ENCODE results near the gene PCSK1N. TPM values are rescaled to one million over a fixed set of nuclear protein-coding genes. Genes with fewer than 3 reads are reported as not detected.

PCSK1N gene
- total RNA-seq, 4 donors from 2014 or later = 0.44 to 2.3 (median 1.3) TPM; not detected in 1

DNA sequence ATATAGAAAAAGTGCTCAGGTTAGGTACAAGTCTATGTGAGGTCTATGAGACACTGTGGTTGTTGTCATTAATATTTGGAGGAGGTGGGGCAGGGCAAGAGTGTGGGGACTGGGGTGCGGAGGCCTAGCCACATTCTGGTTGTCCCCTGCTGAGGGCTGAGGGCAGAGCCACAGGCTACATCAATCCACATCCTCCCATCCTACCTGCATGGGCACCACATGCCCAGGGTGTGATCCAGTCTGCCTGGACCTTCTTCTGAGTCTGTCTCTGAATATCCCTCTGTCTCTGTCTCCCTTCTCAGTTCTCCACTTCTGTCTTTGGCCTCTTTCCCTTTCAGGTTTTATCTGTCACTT lies 50.2 kb downstream of the PCSK1N start:
- Histone ChIP-seq H3K9me3 (no peaks in the 10 kb centered on the region), H3K4me1 (no peaks in the 10 kb centered on the region), H3K4me3 (no peak overlapping the region), H3K27me3 (peaks cover 0 to 10% (median 0%) of the 10 kb centered on the region in 4 donors), H3K27ac (no peak overlapping the region), H3K36me3 (no peaks in the 10 kb centered on the region)
- intact Hi-C loops (cut with DNase I) = no loop called here
- TF ChIP-seq, protein P1, sequence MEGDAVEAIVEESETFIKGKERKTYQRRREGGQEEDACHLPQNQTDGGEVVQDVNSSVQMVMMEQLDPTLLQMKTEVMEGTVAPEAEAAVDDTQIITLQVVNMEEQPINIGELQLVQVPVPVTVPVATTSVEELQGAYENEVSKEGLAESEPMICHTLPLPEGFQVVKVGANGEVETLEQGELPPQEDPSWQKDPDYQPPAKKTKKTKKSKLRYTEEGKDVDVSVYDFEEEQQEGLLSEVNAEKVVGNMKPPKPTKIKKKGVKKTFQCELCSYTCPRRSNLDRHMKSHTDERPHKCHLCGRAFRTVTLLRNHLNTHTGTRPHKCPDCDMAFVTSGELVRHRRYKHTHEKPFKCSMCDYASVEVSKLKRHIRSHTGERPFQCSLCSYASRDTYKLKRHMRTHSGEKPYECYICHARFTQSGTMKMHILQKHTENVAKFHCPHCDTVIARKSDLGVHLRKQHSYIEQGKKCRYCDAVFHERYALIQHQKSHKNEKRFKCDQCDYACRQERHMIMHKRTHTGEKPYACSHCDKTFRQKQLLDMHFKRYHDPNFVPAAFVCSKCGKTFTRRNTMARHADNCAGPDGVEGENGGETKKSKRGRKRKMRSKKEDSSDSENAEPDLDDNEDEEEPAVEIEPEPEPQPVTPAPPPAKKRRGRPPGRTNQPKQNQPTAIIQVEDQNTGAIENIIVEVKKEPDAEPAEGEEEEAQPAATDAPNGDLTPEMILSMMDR (IDR thresholded peaks at IDR 0.05) = no peak
- TF ChIP-seq POLR2A (IDR thresholded peaks at IDR 0.05) = no peak
- WGBS, 2 donors = 83% methylated on average over 1 of the region's 1 CpG; no CpG with 5 or more reads in 1 of the 2 donors
- no peak for DNase-seq

DNA sequence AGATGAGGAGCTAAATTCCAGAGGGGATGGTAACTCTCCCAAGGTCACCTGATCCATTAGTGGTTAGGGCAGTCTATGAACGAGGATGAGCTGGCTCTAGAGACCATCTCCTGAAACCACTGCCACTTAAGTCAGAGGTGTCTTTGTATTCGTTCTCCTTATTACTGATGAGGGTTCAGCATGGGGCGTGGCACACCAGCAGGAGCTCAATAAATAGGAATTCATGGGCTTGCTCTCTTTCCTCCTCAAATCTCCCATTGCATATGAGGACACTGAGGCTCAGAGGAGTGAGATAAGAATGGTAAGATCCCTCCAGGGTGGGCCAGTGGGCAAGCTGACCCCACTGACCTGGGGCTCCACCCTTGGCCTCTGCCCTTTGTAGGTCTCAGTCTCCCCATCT lies 50.7 kb downstream of the PCSK1N start:
- Histone ChIP-seq H3K9me3 (no peaks in the 10 kb centered on the region), H3K36me3 (no peaks in the 10 kb centered on the region), H3K27ac (no peak overlapping the region), H3K27me3 (peaks cover 0 to 10% (median 0%) of the 10 kb centered on the region in 4 donors), H3K4me3 (no peak overlapping the region), H3K4me1 (no peaks in the 10 kb centered on the region)
- intact Hi-C loops (cut with DNase I) = no loop called here
- TF ChIP-seq POLR2A (IDR thresholded peaks at IDR 0.05) = no peak
- TF ChIP-seq, protein P1 (IDR thresholded peaks at IDR 0.05) = no peak
- DNase-seq = no peak
- WGBS, 2 donors = 50 to 59% methylated on average over 1 to 2 of the region's 3 CpGs

DNA sequence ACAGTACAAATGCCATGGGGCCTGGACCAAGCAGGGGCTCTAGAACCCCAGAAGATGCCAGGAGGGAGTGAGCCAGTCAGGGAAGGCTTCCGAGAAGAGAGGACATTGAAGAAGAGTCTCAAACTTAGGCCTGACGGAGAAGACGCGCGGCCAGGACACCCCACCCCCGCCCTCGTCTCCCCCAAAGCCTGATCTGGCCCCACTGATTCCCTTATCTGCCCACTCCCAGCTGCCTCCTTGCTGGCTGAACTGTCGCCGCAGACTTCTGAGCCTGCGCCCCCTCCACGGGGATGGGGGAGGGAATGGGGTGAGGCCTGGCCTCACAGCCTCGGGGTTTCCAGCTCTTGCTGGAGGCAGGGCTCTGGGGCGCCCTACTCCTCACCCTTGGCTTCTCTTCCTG lies 52.6 kb downstream of the PCSK1N start:
- Histone ChIP-seq H3K36me3 (no peaks in the 10 kb centered on the region), H3K27ac (no peak overlapping the region), H3K4me3 (no peak overlapping the region), H3K9me3 (no peaks in the 10 kb centered on the region), H3K4me1 (no peaks in the 10 kb centered on the region), H3K27me3 (peaks cover 0 to 9% (median 0%) of the 10 kb centered on the region in 4 donors)
- intact Hi-C loops (cut with DNase I) = no loop called here
- no peak for TF ChIP-seq POLR2A (IDR thresholded peaks at IDR 0.05)
- TF ChIP-seq, protein P1 (IDR thresholded peaks at IDR 0.05) = no peak
- WGBS, 2 donors = 86% methylated on average over 12 of the region's 13 CpGs; no CpG with 5 or more reads in 1 of the 2 donors
- no peak for DNase-seq

DNA sequence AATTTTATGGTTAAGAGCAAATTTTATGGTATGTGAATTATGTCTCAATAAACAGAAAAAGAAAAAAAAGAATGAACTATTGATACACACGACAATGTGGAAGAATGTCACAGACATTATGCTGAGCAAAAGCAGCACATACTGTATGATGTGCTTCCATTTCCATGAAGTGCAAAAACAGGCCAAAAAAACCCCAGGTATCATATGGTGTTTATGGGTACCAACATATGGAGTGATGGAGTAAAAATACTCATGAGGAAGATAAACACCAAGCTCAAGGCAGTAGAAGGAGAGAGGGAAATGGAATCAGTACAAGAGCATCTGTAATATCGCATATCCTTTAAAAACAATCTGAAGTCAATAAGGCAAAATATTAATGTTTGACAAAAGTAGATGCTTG lies 53.2 kb downstream of the PCSK1N start:
- TF ChIP-seq POLR2A (IDR thresholded peaks at IDR 0.05) = no peak
- TF ChIP-seq, protein P1 (IDR thresholded peaks at IDR 0.05) = no peak
- Histone ChIP-seq H3K9me3 (no peaks in the 10 kb centered on the region), H3K4me3 (no peak overlapping the region), H3K4me1 (no peaks in the 10 kb centered on the region), H3K27me3 (peaks cover 0 to 6% (median 0%) of the 10 kb centered on the region in 4 donors), H3K36me3 (no peaks in the 10 kb centered on the region), H3K27ac (no peak overlapping the region)
- no peak for DNase-seq
- intact Hi-C loops (cut with DNase I) = no loop called here
- WGBS, 2 donors = 60 to 61% methylated on average over 2 of the region's 2 CpGs

DNA sequence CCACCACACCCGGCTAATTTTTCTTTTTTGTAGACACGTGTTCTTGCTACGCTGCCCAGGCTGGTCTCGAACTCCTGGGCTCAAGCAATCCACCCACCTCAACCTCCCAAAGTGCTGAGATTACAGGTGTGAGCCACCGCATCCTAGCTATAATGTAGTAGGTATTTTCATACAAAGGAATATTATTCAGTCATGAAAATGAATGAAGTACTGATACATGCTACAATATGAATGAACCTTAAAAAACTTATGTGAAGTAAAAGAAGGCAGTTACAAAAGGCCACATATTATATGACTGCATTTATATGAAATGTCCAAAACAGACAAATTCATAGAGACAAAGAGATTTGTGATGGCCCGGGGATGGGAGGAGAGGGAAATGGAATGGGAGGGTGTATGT lies 53.7 kb downstream of the PCSK1N start:
- DNase-seq = no peak
- intact Hi-C loops (cut with DNase I) = no loop called here

More for the DNA sequence above, 53.7 kb downstream of the PCSK1N start:
- Histone ChIP-seq H3K27ac (no peak overlapping the region), H3K27me3 (peaks cover 0 to 6% (median 0%) of the 10 kb centered on the region in 4 donors), H3K4me3 (no peak overlapping the region), H3K36me3 (no peaks in the 10 kb centered on the region), H3K4me1 (no peaks in the 10 kb centered on the region), H3K9me3 (no peaks in the 10 kb centered on the region)
- WGBS, 2 donors = 80 to 81% methylated on average over 1 to 5 of the region's 6 CpGs
- TF ChIP-seq POLR2A (IDR thresholded peaks at IDR 0.05) = no peak
- TF ChIP-seq, protein P1 (IDR thresholded peaks at IDR 0.05) = no peak

Other genes with a start within 250 kb of the PCSK1N start
- 10 to 100 TPM; 50.5 to 86.6 (median 68.5) TPM for gene WDR13, start 238.1 kb downstream of the PCSK1N start, total RNA-seq
- 1 to 10 TPM; 1.2 to 7.1 (median 3.7) TPM for gene WAS, start 151.8 kb downstream of the PCSK1N start, total RNA-seq
- 10 to 100 TPM in 1 of 4 donors, 1 to 10 TPM in 3; 4.6 to 12.1 (median 8.2) TPM for gene SUV39H1, start 138.9 kb downstream of the PCSK1N start, total RNA-seq
- gene GLOD5, start 73.9 kb downstream of the PCSK1N start, total RNA-seq = not detected
- not detected for gene GATA1, start 49.0 kb downstream of the PCSK1N start, total RNA-seq
- 10 to 100 TPM; 39.9 to 54.9 (median 48.2) TPM for gene HDAC6, start 33.5 kb downstream of the PCSK1N start, total RNA-seq
- not detected for gene ERAS, start 9.1 kb downstream of the PCSK1N start, total RNA-seq
- gene TIMM17B, start 62.2 kb upstream of the PCSK1N start, total RNA-seq = 10 to 100 TPM; 27.1 to 58.9 (median 34.6) TPM
- 10 to 100 TPM; 45.3 to 87.4 (median 53.0) TPM for gene PQBP1, start 62.3 kb upstream of the PCSK1N start, total RNA-seq
- gene SLC35A2, start 76.0 kb upstream of the PCSK1N start, total RNA-seq = 10 to 100 TPM; 13.7 to 28.9 (median 21.0) TPM
- gene PIM2, start 83.4 kb upstream of the PCSK1N start, total RNA-seq = 1 to 10 TPM; 3.3 to 9.7 (median 7.6) TPM
- 10 to 100 TPM; 15.7 to 28.4 (median 24.3) TPM for gene OTUD5, start 122.0 kb upstream of the PCSK1N start, total RNA-seq
- gene KCND1, start 136.2 kb upstream of the PCSK1N start, total RNA-seq = under 1 TPM in 3 of 4 donors, not detected in 1; 0.04 to 0.57 (median 0.53) TPM
- 10 to 100 TPM; 15.4 to 28.4 (median 22.9) TPM for gene GRIPAP1, start 166.7 kb upstream of the PCSK1N start, total RNA-seq
- gene TFE3, start 207.7 kb upstream of the PCSK1N start, total RNA-seq = 10 to 100 TPM; 24.3 to 48.4 (median 43.1) TPM
- gene CCDC120, start 223.4 kb upstream of the PCSK1N start, total RNA-seq = 10 to 100 TPM; 11.7 to 40.3 (median 22.6) TPM
- gene PRAF2, start 238.4 kb upstream of the PCSK1N start, total RNA-seq = 1 to 10 TPM; 2.3 to 9.5 (median 5.9) TPM
- 10 to 100 TPM; 30.1 to 78.0 (median 37.0) TPM for gene WDR45, start 244.3 kb upstream of the PCSK1N start, total RNA-seq

All from esophagus squamous epithelium (tissue), 5 donors.